ENCODE results near the gene PCDH1. TPM values are rescaled to one million over a fixed set of nuclear protein-coding genes. Genes with fewer than 3 reads are reported as not detected.
A peak's percentile ranks its signal among the peaks of the same experiment; 100 is the strongest.
"Not testable (repeated sequence)": the region's sequence is repeated elsewhere in the genome, so short reads cannot be mapped to it uniquely, and the experiment has no call there.

The PCDH1 gene
- total RNA-seq, 1 donor from 2014 or later = 21.3 TPM

- DNase-seq = peak; percentile 16
Observed at GRCh38 chr5:141898448-141899049, 20.3 kb upstream of the PCDH1 start.

DNA sequence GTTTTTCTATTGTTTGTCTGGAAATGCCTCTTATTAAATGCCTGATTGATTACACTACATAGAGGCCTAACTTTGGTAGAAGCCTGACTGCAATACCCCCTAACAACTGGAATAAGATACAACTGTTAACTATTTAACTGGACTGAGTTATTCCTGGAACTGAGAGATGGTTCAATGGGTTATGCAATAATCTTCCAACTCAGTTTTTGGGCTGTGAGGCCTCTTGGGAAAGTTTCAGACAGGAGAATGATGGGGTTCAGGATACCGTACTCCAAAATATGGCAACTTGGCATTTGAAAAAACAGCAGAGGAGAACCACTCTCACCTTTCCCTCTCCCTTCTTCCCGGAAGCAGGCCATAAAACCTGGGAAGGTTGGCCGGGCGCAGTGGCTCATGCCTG lies 19.2 kb upstream of the PCDH1 start:
- no peak for DNase-seq

- DNase-seq = not testable (repeated sequence)
Observed at GRCh38 chr5:141890429-141890828, 12.2 kb upstream of the PCDH1 start.

DNA sequence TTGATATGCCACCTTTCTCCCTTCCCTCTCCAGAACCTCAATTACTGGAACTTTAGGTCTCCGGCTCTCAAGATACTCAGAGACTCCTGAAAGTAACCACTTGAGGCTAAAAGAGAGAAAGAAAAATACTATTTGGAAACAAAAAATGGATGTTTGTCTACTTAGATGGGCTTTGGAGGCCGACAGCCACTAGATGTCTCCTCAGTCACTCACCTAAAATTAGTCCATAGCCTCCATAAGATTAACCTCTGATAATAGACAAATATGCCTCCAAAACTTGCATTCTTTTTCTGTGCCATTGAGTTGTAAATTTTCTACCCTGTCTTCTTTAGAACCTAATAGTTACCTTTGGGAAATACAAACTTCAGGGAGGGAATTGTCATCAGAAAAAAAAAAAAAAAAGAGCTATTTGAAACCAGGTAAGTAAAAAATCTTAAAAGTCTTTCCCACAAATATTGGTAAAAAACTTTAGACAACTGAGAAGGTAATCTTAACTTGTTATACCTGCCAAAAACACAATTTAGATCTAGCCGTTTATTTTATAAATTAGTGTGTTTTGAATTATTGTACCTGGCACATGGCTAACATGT lies 11.2 kb upstream of the PCDH1 start:
- no peak for DNase-seq

DNA sequence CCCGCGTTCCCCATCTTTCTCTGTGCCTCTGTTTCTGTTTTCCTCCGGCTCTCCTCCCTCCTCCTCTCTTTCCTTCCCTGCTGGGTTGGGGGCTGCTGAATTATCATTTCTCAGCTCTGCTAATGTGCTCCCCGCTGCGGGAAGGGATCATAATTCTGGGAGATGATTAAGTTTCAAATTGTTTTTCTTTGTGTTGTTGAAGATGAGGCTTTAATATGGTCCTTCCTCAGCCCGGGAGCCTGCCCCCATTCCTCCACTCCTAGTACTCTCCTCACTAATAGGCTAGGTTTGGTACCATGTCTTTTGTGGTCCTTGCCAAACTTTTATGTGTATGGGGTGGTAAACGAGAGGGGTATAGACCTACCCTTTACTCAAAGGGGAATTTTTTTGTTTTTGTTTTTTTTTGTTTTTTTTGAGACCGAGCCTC lies 5.7 kb upstream of the PCDH1 start:
- DNase-seq = no peak

GRCh38 chr5:141883184-141883891 lies 5.1 kb upstream of the PCDH1 start:
- DNase-seq = no peak

DNA sequence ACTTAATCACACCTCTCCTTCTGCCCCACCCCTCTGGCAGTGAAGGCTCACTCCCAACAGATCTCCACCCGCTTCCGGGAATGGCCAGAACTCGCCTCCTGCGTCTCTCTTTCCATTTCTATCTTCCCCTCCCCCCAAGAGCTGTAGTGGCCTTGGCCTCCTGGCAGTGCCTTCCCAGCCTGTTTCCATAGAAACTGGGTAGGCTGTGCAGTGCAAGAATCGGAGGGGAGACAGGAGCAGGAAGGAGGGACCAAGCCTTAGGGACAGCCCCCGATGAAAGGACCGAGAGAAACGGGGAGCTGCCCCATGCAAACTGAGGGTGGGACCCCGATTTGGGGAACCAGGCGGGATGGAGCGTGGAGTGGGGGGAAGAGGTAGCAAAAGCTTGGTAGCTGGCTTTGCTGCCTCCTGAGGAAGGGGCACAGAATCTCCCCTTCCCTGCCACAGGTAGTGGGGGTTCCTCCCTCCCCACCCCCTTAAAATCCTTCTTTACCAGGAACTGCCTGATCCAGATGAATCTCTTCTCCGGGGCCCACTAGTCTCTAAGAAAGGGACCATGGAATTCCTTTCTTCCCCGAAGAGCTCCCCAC lies 4.5 kb upstream of the PCDH1 start:
- no peak for DNase-seq

DNA sequence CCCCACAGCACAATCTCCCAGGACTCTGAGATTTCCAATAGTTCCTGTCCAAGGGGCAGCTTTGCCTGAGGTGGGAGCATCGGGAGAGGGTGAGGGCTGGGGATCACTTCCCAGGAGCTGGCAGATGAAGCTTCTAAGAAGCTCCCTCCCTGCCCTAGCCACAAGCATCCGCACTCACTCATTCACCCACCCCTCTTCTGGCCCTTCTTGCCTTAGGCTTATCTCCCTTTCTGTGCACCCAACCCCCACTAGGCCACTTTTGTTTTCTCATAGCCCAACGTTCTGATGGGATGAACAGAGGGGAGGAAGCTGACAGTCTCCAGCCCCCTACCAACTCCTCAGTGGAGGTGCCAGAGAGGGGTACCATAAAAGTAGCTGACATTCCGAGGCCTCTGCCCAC lies 3.7 kb upstream of the PCDH1 start:
- no peak for DNase-seq

- DNase-seq = peak; percentile 18
Observed at GRCh38 chr5:141880961-141881801, 3.0 kb upstream of the PCDH1 start.

DNA sequence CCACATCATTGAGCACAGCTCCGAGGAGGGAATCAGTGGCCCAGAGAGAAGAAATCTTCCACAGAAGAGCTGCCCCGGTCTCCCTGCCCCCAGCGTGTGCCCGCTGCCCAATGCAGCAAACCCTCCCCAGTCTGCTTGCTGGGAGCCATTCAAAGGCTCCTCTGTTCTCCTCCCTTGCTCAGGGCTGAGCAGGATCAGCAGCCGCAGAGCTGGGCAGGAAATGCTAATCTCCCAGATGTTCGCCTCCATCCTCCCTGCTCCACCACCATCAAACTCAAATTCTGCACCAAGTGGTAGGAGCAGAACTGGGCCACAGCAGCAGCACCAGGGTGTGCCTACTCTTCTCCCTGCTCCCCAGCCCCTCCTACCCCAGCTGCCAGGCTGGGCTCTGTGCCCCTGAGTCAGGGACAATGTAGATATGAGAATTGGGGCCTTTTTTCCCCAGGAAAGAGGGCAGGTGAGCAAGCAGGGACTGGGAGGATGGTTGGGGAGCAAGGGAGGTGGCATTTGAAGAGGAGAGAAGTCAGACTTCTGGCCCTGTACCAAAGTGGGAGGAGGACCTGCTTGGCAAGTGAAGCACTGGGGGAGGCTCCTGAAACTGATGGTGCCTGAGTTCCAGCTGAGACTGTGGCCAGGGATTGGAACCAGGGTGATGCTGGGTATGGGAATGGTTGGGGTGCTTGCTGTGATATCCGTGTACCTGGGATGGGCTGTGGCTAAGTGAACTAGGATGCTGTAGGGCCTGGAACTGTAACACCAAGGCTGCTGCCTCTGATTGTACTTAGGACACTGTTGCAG lies 1.9 kb upstream of the PCDH1 start:
- no peak for DNase-seq

DNA sequence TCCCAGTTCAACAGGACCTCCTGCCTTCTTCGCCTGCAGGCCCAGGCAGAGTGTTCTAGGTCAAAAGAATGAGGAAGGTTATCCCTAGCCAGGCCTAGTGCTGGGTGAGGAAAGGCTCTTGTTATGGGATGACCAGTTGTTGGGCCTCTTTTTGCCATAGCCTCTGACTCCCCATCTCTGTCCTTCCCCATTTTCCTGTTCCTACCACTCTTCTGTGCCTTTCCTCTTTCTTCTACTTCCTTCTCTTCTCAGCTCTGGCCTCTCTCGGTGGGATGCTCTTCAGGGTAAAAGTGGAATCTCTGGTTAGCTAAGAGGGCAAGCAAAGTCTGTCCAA lies 1.2 kb upstream of the PCDH1 start:
- no peak for DNase-seq

DNA sequence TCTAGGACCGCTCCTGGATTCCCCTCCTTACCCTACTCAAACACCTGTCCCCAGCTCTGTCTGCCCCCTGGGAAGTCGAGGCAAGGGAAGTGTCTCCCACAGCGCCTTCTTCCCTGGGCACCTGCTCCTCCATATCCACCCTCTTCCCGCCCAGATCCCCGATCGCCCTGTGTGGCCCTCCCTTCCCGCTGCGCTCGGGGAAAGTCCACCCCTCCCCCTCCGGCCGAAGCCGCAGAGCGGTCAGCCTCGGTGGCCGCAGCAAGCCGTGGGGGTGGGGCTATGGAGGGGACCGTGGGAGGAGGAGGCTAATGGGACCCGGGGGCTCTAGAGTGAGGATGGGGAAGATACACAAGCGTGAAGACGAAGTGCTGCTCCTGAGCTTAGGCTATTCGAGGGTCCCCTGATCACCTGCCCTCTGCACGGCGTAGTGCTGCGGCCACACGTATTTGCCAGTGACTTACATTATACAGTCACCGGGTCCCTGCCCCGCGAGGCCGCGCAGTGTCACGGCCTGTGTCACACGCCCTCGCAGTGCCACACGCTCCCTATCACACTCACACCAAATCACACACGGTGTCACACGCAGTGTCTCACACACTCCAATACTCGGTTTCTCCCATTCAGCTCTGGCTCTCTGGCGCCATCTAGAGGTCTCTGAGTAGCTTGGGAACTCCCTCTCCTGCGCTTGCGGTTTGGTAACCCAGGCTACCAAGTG lies 658 bp upstream of the PCDH1 start:
- DNase-seq = peak; percentile 90

DNA sequence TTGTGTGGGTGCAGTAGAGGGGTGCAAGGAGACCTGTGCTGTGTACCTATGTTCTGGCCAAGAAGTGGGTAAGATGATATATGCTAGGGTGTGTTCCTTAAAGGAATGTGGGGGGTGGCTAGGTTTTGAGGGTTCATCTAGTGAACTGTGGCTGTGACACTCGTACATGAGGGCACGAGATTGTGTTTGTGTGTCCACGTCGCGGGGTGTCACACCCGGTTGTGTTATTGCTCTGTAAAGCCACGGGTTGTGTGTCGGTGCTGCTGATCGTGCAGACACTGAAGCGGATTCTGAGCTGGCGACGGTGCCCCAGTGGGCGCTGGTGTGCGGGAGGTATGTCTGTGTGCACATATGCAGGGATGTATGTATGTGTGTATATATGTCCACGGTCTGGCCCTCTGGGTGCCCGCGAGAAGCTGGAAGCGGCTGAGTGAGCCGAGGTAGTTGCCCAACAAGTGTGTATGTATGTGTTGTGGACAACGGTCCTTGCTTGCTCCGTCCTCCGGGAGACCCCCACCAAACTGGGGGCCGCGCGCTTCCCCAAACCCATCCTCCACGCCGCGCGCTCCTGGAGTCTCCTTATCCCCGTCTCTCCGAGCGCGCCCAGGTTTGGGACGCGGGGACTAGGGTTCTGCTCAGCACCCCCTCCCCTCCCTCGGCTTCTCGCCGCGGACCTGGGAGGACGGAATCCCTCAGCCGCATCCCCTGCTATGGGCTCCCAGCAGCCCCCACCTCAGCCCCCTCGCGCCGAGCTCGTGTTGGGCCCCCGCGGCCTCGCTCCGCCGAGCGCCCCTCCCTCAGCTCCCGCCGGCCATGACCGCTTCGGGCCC lies 639 bp downstream of the PCDH1 start:
- DNase-seq = no peak

DNA sequence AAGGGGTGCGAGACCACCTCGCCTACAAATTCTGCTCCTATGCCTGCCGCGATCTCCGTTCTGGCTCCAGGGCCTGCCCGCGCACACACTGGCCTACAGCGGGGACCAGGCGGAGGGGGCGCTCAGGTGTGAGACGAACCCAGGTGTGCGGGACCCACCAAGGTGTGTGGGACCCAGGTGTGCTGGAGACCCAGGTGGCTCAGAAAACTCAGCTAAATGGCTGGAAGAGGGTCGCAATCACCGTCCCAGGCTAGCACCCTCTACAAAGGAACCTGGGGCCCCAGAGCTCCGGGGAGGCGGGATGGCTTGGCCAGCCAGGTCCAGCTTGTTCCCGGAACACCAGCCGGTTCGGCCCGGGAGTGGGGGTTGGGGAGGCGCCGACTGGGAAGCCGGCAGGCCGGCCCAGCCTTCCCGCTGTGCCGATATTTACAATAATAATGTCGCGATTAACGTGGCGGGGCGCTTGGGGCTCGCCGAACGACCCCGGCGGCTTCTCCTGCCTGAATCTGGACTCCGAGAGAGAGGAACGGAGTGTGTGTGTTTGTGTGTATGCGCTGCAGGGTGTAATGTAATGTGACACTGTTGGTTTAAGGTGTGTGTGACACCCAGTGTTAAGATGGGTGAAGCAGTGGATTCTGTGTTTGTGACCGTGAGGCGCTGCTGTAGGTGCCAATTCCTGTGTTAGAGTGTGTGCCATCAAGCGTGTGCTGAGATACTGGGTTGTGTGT lies 1.4 kb downstream of the PCDH1 start:
- no peak for DNase-seq

DNA sequence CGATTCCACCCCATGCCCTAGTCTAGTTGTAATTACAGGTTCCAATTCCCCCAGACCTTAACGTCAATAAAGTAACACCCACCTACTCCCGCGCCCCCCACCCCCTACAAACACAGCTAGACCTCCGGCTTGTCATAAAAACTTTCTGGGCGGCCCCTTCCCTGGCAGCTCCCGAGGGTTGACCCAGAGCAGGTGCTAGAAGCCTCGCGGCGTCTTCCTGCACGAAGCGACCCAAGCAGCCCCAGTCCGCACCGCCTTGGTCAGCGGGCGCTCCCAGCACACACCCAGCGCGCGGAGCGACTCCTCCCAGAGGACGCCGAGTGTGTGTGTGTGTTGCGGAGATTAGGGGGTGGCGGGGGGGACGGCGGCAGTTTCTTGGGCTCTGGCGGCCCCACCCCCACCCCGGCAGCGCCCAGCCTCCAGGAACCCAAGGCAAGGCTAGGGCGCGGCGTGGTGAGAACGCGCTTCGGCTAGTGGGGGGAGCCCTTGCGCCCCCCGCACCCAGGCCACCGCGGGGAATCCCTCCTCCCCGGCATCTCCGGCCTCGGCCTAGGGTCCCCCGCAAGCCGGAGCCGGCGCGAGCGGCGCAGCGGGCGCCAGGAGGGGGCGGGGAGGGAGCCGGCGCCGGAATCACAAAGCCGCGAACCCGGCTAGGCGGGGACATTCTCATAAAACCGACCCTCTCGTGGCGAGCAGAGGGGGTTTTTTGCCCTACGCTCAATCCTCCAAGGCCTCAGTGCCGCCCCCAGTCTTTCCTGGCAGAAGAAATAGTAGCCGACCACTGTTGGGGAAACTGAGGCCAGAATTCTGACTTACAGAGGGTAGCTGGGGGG lies 2.2 kb downstream of the PCDH1 start:
- DNase-seq = no peak

DNA sequence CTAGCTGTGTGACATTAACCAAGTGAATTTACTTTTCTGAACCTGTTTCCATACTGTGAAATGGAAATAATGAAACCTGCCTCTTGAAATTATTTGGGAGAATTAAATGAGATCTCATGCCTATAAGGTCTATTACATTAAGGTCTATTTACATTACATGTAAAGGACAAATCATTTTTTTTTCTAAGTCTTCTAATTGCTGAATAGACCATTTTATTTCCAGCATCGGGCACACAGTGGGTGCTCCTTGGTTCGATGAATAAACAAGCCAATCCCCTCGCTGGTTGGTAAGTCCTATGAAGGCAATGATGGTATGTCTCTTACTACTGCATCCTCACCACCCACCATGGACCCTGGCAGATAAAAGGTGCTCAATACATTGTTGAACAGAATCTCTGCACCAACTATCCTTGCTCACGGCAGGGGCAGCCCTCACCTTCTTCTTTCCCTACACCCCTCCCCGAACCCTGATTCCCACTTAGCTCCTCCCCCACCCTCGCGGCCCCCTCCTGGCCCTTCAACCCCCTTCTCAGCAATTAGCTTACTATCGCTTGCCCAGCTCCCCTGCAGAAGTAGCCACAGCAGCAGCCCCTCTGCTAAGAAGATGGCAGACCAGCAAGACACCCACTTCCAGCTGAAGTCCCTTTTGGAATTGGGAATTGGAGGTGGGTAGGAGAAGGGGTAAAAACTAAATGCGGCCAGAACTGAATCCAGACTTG lies 3.0 kb downstream of the PCDH1 start:
- no peak for DNase-seq

DNA sequence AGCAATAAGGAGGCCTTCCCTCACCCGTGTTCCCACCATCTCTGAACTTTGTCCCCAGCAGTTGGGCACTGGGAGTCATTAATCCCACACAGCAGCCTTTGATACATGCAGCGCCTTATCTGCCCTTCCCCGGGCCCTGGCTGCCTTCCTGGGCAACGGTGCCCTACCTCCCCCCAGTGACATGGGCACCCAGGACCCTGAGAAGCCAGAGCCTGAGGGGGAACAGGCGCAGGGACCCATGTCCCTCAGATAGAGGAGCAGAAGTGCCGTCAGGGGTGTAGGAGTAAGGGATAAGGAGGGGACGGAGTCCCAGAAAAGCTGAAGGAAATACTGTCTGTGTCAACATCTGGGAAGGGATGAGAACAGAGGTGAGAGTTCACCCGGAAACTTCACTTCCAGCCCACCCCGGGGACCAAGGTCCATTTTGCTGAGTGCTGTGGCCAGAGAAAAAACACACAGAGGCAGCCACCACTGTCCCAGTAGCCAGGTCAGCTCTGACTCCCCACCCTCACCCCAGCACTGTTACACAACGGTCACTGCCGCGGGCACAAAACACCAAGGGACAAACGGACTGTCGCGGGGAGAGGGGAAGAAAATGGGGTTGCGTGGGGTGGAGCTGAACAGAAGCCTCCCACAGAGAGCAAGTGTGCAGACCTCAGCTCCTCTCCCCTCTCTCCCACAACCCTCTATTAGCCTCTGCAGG lies 3.8 kb downstream of the PCDH1 start:
- DNase-seq = no peak

Data from skin of body (tissue), 2 donors.